Measurements from ENCODE around the gene POR.
"Not testable (repeated sequence)": the region's sequence is repeated elsewhere in the genome, so short reads cannot be mapped to it uniquely, and the experiment has no call there.

The POR gene

GRCh38 chr7:76008156-76008687 is 93.3 kb downstream of the POR start:
- DNase-seq (ENCODE audit: low read depth), result no peak
- no peak overlapping the region for H3K4me3 ChIP-seq (replicated peaks; ENCODE audit: low read depth, low read length)
- no peak for TF ChIP-seq CTCF (IDR thresholded peaks at IDR 0.05; ENCODE audit: low read length, missing control alignments)

GRCh38 chr7:76009672-76010600 is 95.0 kb downstream of the POR start:
- no peak for TF ChIP-seq CTCF (IDR thresholded peaks at IDR 0.05; ENCODE audit: low read length, missing control alignments)
- no peak for DNase-seq (ENCODE audit: low read depth)
- H3K4me3 ChIP-seq (replicated peaks; ENCODE audit: low read depth, low read length), result no peak overlapping the region

GRCh38 chr7:76011442-76011861 is 96.5 kb downstream of the POR start:
- no peak for TF ChIP-seq CTCF (IDR thresholded peaks at IDR 0.05; ENCODE audit: low read length, missing control alignments)
- peak; percentile 78 for DNase-seq (ENCODE audit: low read depth)
- no peak overlapping the region for H3K4me3 ChIP-seq (replicated peaks; ENCODE audit: low read depth, low read length)

GRCh38 chr7:76016191-76016947 is 101.4 kb downstream of the POR start:
- DNase-seq (ENCODE audit: low read depth), result peak; percentile 53
- no peak for TF ChIP-seq CTCF (IDR thresholded peaks at IDR 0.05; ENCODE audit: low read length, missing control alignments)

GRCh38 chr7:76018520-76018919 is 103.6 kb downstream of the POR start:
- DNase-seq (ENCODE audit: low read depth); H3K4me3 ChIP-seq (replicated peaks; ENCODE audit: low read depth, low read length): not testable (repeated sequence)

More at GRCh38 chr7:76016191-76016947, 101.4 kb downstream of the POR start:
- H3K4me3 ChIP-seq (replicated peaks; ENCODE audit: low read depth, low read length), result no peak overlapping the region

GRCh38 chr7:76020031-76020714 is 105.2 kb downstream of the POR start:
- peak; percentile 75 for DNase-seq (ENCODE audit: low read depth)
- TF ChIP-seq CTCF (IDR thresholded peaks at IDR 0.05; ENCODE audit: low read length, missing control alignments), result peak; percentile 91
- no peak overlapping the region for H3K4me3 ChIP-seq (replicated peaks; ENCODE audit: low read depth, low read length)

All from fibroblast of pulmonary artery (primary cell).